ENCODE measurements around the gene ZNF667. TPM values are rescaled to one million over a fixed set of nuclear protein-coding genes. Genes with fewer than 3 reads are reported as not detected.
A peak's percentile ranks its signal among the peaks of the same experiment; 100 is the strongest.

Gene ZNF667
- total RNA-seq (2014; rRNA removed; shearing (Covaris generic)) (8.3 and 8.6 TPM in 2 replicates), polyA plus RNA-seq (2016; fragmentation: Nextera tagmentation; extraction: Ambion mirVana) (4.9 and 5.6 TPM in 2 replicates)
- long read RNA-seq, partial matches to known transcripts = 0 of 2 reads
- long read RNA-seq, other reads (novel, unspliced or antisense) = 1 of 2 reads

- H3K4me2 ChIP-seq = peak within 1 kb of the TSS; percentile 82
- ATAC-seq = no peak
- peaks cover 38% of the 10 kb centered on the region for H3K36me3 Mint-ChIP-seq (ENCODE audit: low read depth)
Observed at GRCh38 chr19:56476651-56477428, at the start of gene ZNF667. ZNF667 (minus strand) TSS chr19:56477345; CDS start chr19:56462370, 14,975 bp downstream.

GRCh38 chr19:56525214-56525860 lies 48.2 kb upstream of the ZNF667 start:
- no peak overlapping the region for H3K27ac Mint-ChIP-seq
- H3K9me3 Mint-ChIP-seq = peaks cover 99% of the 10 kb centered on the region
- H3K27me3 Mint-ChIP-seq (ENCODE audit: insufficient read depth, low read depth, poor library complexity) = peaks cover 2% of the 10 kb centered on the region
- peaks cover 40% of the 10 kb centered on the region for H3K36me3 Mint-ChIP-seq (ENCODE audit: low read depth)
- no peak overlapping the region for H3K4me3 Mint-ChIP-seq
- Histone ChIP-seq H3K4me3 (no peak overlapping the region), H3K4me2 (no peak overlapping the region), H3K36me3 (ENCODE audit: insufficient read depth) (peaks cover 17% of the 10 kb centered on the region), H3K27ac (ENCODE audit: low read depth) (no peak overlapping the region), H3F3A (replicated peaks; ENCODE audit: low read depth) (no peaks in the 10 kb centered on the region), H2AFZ (no peak overlapping the region), H3K4me1 (ENCODE audit: insufficient read depth) (no peaks in the 10 kb centered on the region), H3K79me2 (replicated peaks; ENCODE audit: insufficient read depth) (no peaks in the 10 kb centered on the region), H3K27me3 (ENCODE audit: insufficient read depth) (no peaks in the 10 kb centered on the region), H4K20me1 (replicated peaks; ENCODE audit: insufficient read depth) (no peaks in the 10 kb centered on the region), H3K9me2 (ENCODE audit: insufficient read depth) (no peaks in the 10 kb centered on the region)
- ATAC-seq = no peak
- H3K4me1 Mint-ChIP-seq = no peaks in the 10 kb centered on the region
- no peak for TF ChIP-seq EZH2phosphoT487 (IDR thresholded peaks at IDR 0.05; ENCODE audit: unreplicated experiment)
- DNase-seq (ENCODE audit: low spot score) = no peak

More at GRCh38 chr19:56476651-56477428, at the start of gene ZNF667:
- Mint-ChIP-seq H3K4me3 (peak within 1 kb of the TSS; percentile 91), H3K27me3 (ENCODE audit: insufficient read depth, low read depth, poor library complexity) (peaks cover 13% of the 10 kb centered on the region), H3K4me1 (no peaks in the 10 kb centered on the region), H3K27ac (peak within 1 kb of the TSS; percentile 94), H3K9me3 (peaks cover 96% of the 10 kb centered on the region)
- no peaks in the 10 kb centered on the region for H3K4me1 ChIP-seq (ENCODE audit: insufficient read depth)
- peak; percentile 4 for DNase-seq (ENCODE audit: low spot score)
- no peaks in the 10 kb centered on the region for H3K27me3 ChIP-seq (ENCODE audit: insufficient read depth)
- TF ChIP-seq ETS1 (IDR thresholded peaks at IDR 0.05) = no peak
- H3K36me3 ChIP-seq (ENCODE audit: insufficient read depth) = no peaks in the 10 kb centered on the region
- H3K27ac ChIP-seq (ENCODE audit: low read depth) = peak within 1 kb of the TSS; percentile 83
- H2AFZ ChIP-seq = peak within 1 kb of the TSS; percentile 91
- H3K79me2 ChIP-seq (replicated peaks; ENCODE audit: insufficient read depth) = peaks cover 70% of the 10 kb centered on the region
- no peaks in the 10 kb centered on the region for H3F3A ChIP-seq (replicated peaks; ENCODE audit: low read depth)
- no peaks in the 10 kb centered on the region; the same call in 1 of the 2 replicates for H4K20me1 ChIP-seq (replicated peaks; ENCODE audit: insufficient read depth)
- peak within 1 kb of the TSS; percentile 83 for H3K4me3 ChIP-seq
- no peaks in the 10 kb centered on the region for H3K9me2 ChIP-seq (ENCODE audit: insufficient read depth)

GRCh38 chr19:56508290-56508778 lies 31.2 kb upstream of the ZNF667 start:
- Histone ChIP-seq H2AFZ (peak overlapping the region; percentile 97), H3K4me1 (ENCODE audit: insufficient read depth) (no peaks in the 10 kb centered on the region), H3K27ac (ENCODE audit: low read depth) (no peak overlapping the region), H3F3A (replicated peaks; ENCODE audit: low read depth) (no peaks in the 10 kb centered on the region), H4K20me1 (replicated peaks; ENCODE audit: insufficient read depth) (no peaks in the 10 kb centered on the region), H3K27me3 (ENCODE audit: insufficient read depth) (no peaks in the 10 kb centered on the region), H3K4me3 (peak overlapping the region; percentile 72), H3K79me2 (replicated peaks; ENCODE audit: insufficient read depth) (no peaks in the 10 kb centered on the region), H3K36me3 (ENCODE audit: insufficient read depth) (0 out of 2 replicates have a peak, but pooled peaks cover 6% of the 10 kb centered on the region), H3K9me2 (ENCODE audit: insufficient read depth) (no peaks in the 10 kb centered on the region), H3K4me2 (peak overlapping the region; percentile 84)
- Mint-ChIP-seq H3K9me3 (peaks cover 26% of the 10 kb centered on the region), H3K27me3 (ENCODE audit: insufficient read depth, low read depth, poor library complexity) (peaks cover 3% of the 10 kb centered on the region), H3K27ac (no peak overlapping the region), H3K36me3 (ENCODE audit: low read depth) (peaks cover 7% of the 10 kb centered on the region), H3K4me1 (no peaks in the 10 kb centered on the region), H3K4me3 (no peak overlapping the region)
- DNase-seq (ENCODE audit: low spot score) (no peak), ATAC-seq (no peak)
- no peak for TF ChIP-seq JUNB (IDR thresholded peaks at IDR 0.05; ENCODE audit: unreplicated experiment)
- TF ChIP-seq CTCF (conservative IDR thresholded peaks at IDR 0.05; ENCODE audit: low read depth in 2 of 2) = no peak
